K562 (cell line): ENCODE data around the gene ZNF439. TPM values are rescaled to one million over a fixed set of nuclear protein-coding genes. Genes with fewer than 3 reads are reported as not detected.
"Not testable (repeated sequence)": the region's sequence is repeated elsewhere in the genome, so short reads cannot be mapped to it uniquely, and the experiment has no call there.

Source experiments
- ARID1B ChIP-seq: fragments of 450-650 bp; IDR thresholded peaks from 2 replicates; pipeline ENCODE4 v1.6.1; 2016; ENCODE audit warnings: antibody characterized with exemption, mild to moderate bottlenecking, inconsistent platforms
- CBFA2T2 ChIP-seq: fragments of 450-650 bp; conservative IDR thresholded peaks from 2 replicates; pipeline ENCODE4 v1.6.1; 2017; ENCODE audit warnings: mild to moderate bottlenecking
- CHAMP1 ChIP-seq: fragments of 450-650 bp; IDR thresholded peaks from 2 replicates; pipeline ENCODE4 v1.6.1; 2016; ENCODE audit warnings: mild to moderate bottlenecking
- EP300 ChIP-seq: IDR thresholded peaks from 2 replicates; pipeline ENCODE4 v1.6.1; 2012; ENCODE audit warnings: low read length, improper control_type of control experiment
- FOSL1 ChIP-seq: fragments of 200-800 bp; sonication (Bioruptor generic); conservative IDR thresholded peaks from 2 replicates; pipeline ENCODE4 v1.6.1; 2016; ENCODE audit warnings: missing genetic modification characterization, missing compliant biosample characterization
- FOXA3 ChIP-seq, 2 experiments: fragments of 450-650 bp in 1 of 2; sonication (generic) in 1 of 2; formaldehyde crosslinking; IDR thresholded peaks in 1 of 2; conservative IDR thresholded peaks in 1 of 2; 2 replicates each; pipeline versions ENCODE4 v1.4.0 to v1.8.0; 2020 to 2022; ENCODE audit warnings: mild to moderate bottlenecking in 2 of 2, missing genetic modification reagents in 1 of 2
- GATA2 ChIP-seq: sonication (generic); formaldehyde crosslinking; IDR thresholded peaks from 2 replicates; pipeline ENCODE4 v1.4.0; 2020; ENCODE audit warnings: mild to moderate bottlenecking, missing genetic modification reagents
- HDAC2 ChIP-seq: fragments of 450-650 bp; IDR thresholded peaks from 2 replicates; pipeline ENCODE4 v1.6.1; 2016; ENCODE audit warnings: mild to moderate bottlenecking
- HES1 ChIP-seq: fragments of 450-650 bp; IDR thresholded peaks from 2 replicates; pipeline ENCODE4 v1.6.1; 2016; ENCODE audit warnings: low read depth, mild to moderate bottlenecking, moderate library complexity
- HMBOX1 ChIP-seq: sonication (generic); IDR thresholded peaks from 2 replicates; pipeline ENCODE4 v1.6.1; 2016
- KLF16 ChIP-seq: IDR thresholded peaks from 2 replicates; pipeline ENCODE4 v1.6.1; 2016; ENCODE audit warnings: antibody characterized with exemption
- LEF1 ChIP-seq: fragments of 450-650 bp; IDR thresholded peaks from 2 replicates; pipeline ENCODE4 v1.6.1; 2016; ENCODE audit warnings: mild to moderate bottlenecking
- MYNN ChIP-seq, 2 experiments: sonication (generic); formaldehyde crosslinking in 1 of 2; IDR thresholded peaks; 2 replicates each; pipeline versions ENCODE4 v1.5.0 to v1.6.1; 2016 to 2020; ENCODE audit warnings: antibody characterized with exemption in 1 of 2, missing genetic modification reagents in 1 of 2
- PML ChIP-seq: IDR thresholded peaks from 2 replicates; pipeline ENCODE4 v1.6.1; 2012; ENCODE audit warnings: low read length, inconsistent platforms
- SMARCA4 ChIP-seq: fragments of 450-650 bp; IDR thresholded peaks from 2 replicates; pipeline ENCODE4 v1.6.1; 2016
- SMARCC2 ChIP-seq: fragments of 450-650 bp; IDR thresholded peaks from 2 replicates; pipeline ENCODE4 v1.6.1; 2017; ENCODE audit warnings: antibody characterized with exemption, moderate library complexity, mild to moderate bottlenecking, low read depth
- SP1 ChIP-seq: sonication (generic); formaldehyde crosslinking; IDR thresholded peaks from 2 replicates; pipeline ENCODE4 v1.8.1; 2022; ENCODE audit warnings: mild to moderate bottlenecking, missing genetic modification reagents
- TCF3 ChIP-seq: sonication (generic); formaldehyde crosslinking; IDR thresholded peaks from 2 replicates; pipeline ENCODE4 v1.4.0; 2020; ENCODE audit warnings: mild to moderate bottlenecking, missing genetic modification reagents
- TEAD4 ChIP-seq, 2 experiments: sonication (generic) in 1 of 2; formaldehyde crosslinking in 1 of 2; IDR thresholded peaks; 2 replicates each; pipeline versions ENCODE4 v1.6.1 to v1.8.0; 2012 to 2022; ENCODE audit warnings: borderline replicate concordance in 1 of 2, inconsistent platforms in 1 of 2, low read length in 1 of 2, mild to moderate bottlenecking in 1 of 2, missing genetic modification reagents in 1 of 2
- ZEB2 ChIP-seq: fragments of 450-650 bp; IDR thresholded peaks from 2 replicates; pipeline ENCODE4 v1.6.1; 2016
- polyA plus RNA-seq, 8 experiments: library from polyadenylated mRNA; depleted of rRNA in 4 of 8; stranded (reverse) in 5 of 8; unstranded in 3 of 8; fragments of >200 nt; fragmentation: Nextera tagmentation in 2 of 8; fragmentation: Illumina TruSeq in 1 of 8; extraction: Ambion mirVana in 2 of 8; extraction: Trizol in 1 of 8; gene quantifications; 2 replicates each; pipeline versions ENCODE4 v1.2.1 to v1.2.3, GENCODE V29; 2011 to 2014; ENCODE audit warnings: inconsistent platforms in 1 of 8, missing spikeins in 1 of 8
- total RNA-seq, 7 experiments: library from RNA; depleted of rRNA in 6 of 7; stranded (reverse); fragments of >200 nt in 6 of 7; fragmentation: Illumina TruSeq in 2 of 7; extraction: Trizol in 2 of 7; gene quantifications; 2 replicates each; pipeline versions ENCODE4 v1.2.1 to v1.2.3, GENCODE V29; 2011 to 2021; ENCODE audit warnings: low replicate concordance in 1 of 7

The ZNF439 gene
- total and polyA plus RNA-seq, 9 of the 15 experiments (the other 6 are each of a cell fraction or from before 2014, with no cell fraction given), result 0.04 to 0.18 (median 0.10) TPM; not detected in 3

GRCh38 chr19:11835626-11836066 lies 12.9 kb upstream of the ZNF439 start (continued):
- peak; percentile 62; the same call in 1 of the 2 replicates for TF ChIP-seq KLF16
- peak; percentile 50; the same call in 1 of the 2 replicates for TF ChIP-seq PML
- peak; percentile 52 for TF ChIP-seq GATA2
- TF ChIP-seq TEAD4 (IDR thresholded peaks at IDR 0.05; ENCODE audit: low read length), result peak; percentile 83
- TF ChIP-seq TEAD4 (CRISPR knock-in tag; IDR thresholded peaks at IDR 0.05; ENCODE audit: borderline replicate concordance); MYNN (CRISPR knock-in tag; IDR thresholded peaks at IDR 0.05): not testable (repeated sequence)
- TF ChIP-seq CBFA2T2, result peak; percentile 71
- peak; percentile 69; the same call in 1 of the 2 replicates for TF ChIP-seq ZEB2
- TF ChIP-seq SMARCC2, result peak; percentile 52; the same call in 1 of the 2 replicates
- peak; percentile 50; the same call in 1 of the 2 replicates for TF ChIP-seq EP300
- peak; percentile 26; the same call in 1 of the 2 replicates for TF ChIP-seq HES1
- peak; percentile 66; the same call in 1 of the 2 replicates for TF ChIP-seq SMARCA4
- TF ChIP-seq MYNN (IDR thresholded peaks at IDR 0.05), result 0 out of 2 replicates have a peak, but pooled peaks have one; percentile 6
- peak; percentile 87 for TF ChIP-seq ARID1B
- peak; percentile 85 for TF ChIP-seq TCF3
- TF ChIP-seq FOSL1 (tag), result peak; percentile 78
- TF ChIP-seq CHAMP1, result peak; percentile 18; the same call in 1 of the 2 replicates
- TF ChIP-seq HDAC2, result peak; percentile 56; the same call in 1 of the 2 replicates
- TF ChIP-seq LEF1, result peak; percentile 45; the same call in 1 of the 2 replicates
- peak; percentile 43 to 93; a peak in 2 of 4 replicates for TF ChIP-seq FOXA3 (CRISPR knock-in tag; conservative IDR thresholded peaks at IDR 0.05 in 1 of 2, IDR thresholded peaks at IDR 0.05 in 1 of 2)
- TF ChIP-seq SP1 (CRISPR knock-in tag), result peak; percentile 38
- TF ChIP-seq HMBOX1, result peak; percentile 79
